Jurkat, Clone E6-1 (cell line): ENCODE data around the gene NRGN.
"Not testable (repeated sequence)": the region's sequence is repeated elsewhere in the genome, so short reads cannot be mapped to it uniquely, and the experiment has no call there.

Source experiments
- DNase-seq: peaks from one replicate; pipeline ENCODE4 v3.0.0-alpha.2; 2011; ENCODE audit warnings: low read depth, low spot score
- H3K4me3 ChIP-seq: 2 replicates; pipeline ENCODE4 v1.5.1; 2011; ENCODE audit warnings: mild to moderate bottlenecking, low read length, control low read depth, moderate library complexity

Gene NRGN

GRCh38 chr11:124769806-124770774 is 30.3 kb downstream of the NRGN start:
- H3K4me3 ChIP-seq, result no peak overlapping the region
- no peak for DNase-seq

- DNase-seq, H3K4me3 ChIP-seq: not testable (repeated sequence)
These were observed 31.2 kb downstream of the NRGN start for GRCh38 chr11:124770959-124771358.

GRCh38 chr11:124776865-124777645 is 37.3 kb downstream of the NRGN start:
- peak; percentile 71 for DNase-seq
- H3K4me3 ChIP-seq, result no peak overlapping the region

- H3K4me3 ChIP-seq, result no peak overlapping the region
- no peak for DNase-seq
These were observed 38.5 kb downstream of the NRGN start for GRCh38 chr11:124778281-124778680.

GRCh38 chr11:124779568-124779967 is 39.8 kb downstream of the NRGN start:
- no peak for DNase-seq
- no peak overlapping the region for H3K4me3 ChIP-seq

- DNase-seq, result no peak
- no peak overlapping the region for H3K4me3 ChIP-seq
These were observed 43.3 kb downstream of the NRGN start for GRCh38 chr11:124783002-124783401.

- no peak overlapping the region for H3K4me3 ChIP-seq
- no peak for DNase-seq
These were observed 44.3 kb downstream of the NRGN start for GRCh38 chr11:124784051-124784450.

GRCh38 chr11:124788521-124788920 is 48.8 kb downstream of the NRGN start:
- DNase-seq, result no peak
- H3K4me3 ChIP-seq, result no peak overlapping the region

GRCh38 chr11:124791626-124792341 is 52.0 kb downstream of the NRGN start:
- no peak overlapping the region for H3K4me3 ChIP-seq
- no peak for DNase-seq

GRCh38 chr11:124793466-124794278 is 53.9 kb downstream of the NRGN start:
- peak; percentile 36 for DNase-seq
- H3K4me3 ChIP-seq, result no peak overlapping the region

- no peak overlapping the region for H3K4me3 ChIP-seq
- DNase-seq, result no peak
These were observed 56.6 kb downstream of the NRGN start for GRCh38 chr11:124796312-124796711.
